ENCODE results near the gene UNC119B. TPM values are rescaled to one million over a fixed set of nuclear protein-coding genes. Genes with fewer than 3 reads are reported as not detected.
"Not testable (repeated sequence)": the region's sequence is repeated elsewhere in the genome, so short reads cannot be mapped to it uniquely, and the experiment has no call there.

The UNC119B gene
- total and polyA plus RNA-seq, 3 donors from 2014 or later: 42.2 to 45.2 (median 43.3) TPM

GRCh38 chr12:120726510-120726793 lies 16.2 kb downstream of the UNC119B start:
- peaks cover 6% of the 10 kb centered on the region for H3K4me1 ChIP-seq
- H3K36me3 ChIP-seq (ENCODE audit: low read depth, missing control alignments): no peaks in the 10 kb centered on the region
- peak overlapping the region in 1 of 2 donors; percentile 70 for H3K4me3 ChIP-seq
- intact Hi-C loops (cut with DNase I; ENCODE audit: low total_unique reads): no loop called here
- H3K27ac ChIP-seq: no peak overlapping the region
- TF ChIP-seq CTCF (IDR thresholded peaks at IDR 0.05) (no peak), POLR2A (IDR thresholded peaks at IDR 0.05) (no peak)
- DNase-seq: no peak
- 68 to 74% methylated on average over 9 of the region's 9 CpGs for WGBS, 2 donors
- no peaks in the 10 kb centered on the region for H3K27me3 ChIP-seq
- H3K9me3 ChIP-seq: no peaks in the 10 kb centered on the region

- WGBS, 2 donors: 94 to 95% methylated on average over 9 of the region's 9 CpGs
- no peak for DNase-seq
- H3K27ac ChIP-seq: no peak overlapping the region
- peaks cover 6% of the 10 kb centered on the region for H3K4me1 ChIP-seq
- intact Hi-C loops (cut with DNase I; ENCODE audit: low total_unique reads): no loop called here
- H3K9me3 ChIP-seq: no peaks in the 10 kb centered on the region
- no peaks in the 10 kb centered on the region for H3K36me3 ChIP-seq (ENCODE audit: low read depth, missing control alignments)
- H3K27me3 ChIP-seq: no peaks in the 10 kb centered on the region
- no peak overlapping the region for H3K4me3 ChIP-seq
- TF ChIP-seq CTCF (IDR thresholded peaks at IDR 0.05): no peak
- TF ChIP-seq POLR2A (IDR thresholded peaks at IDR 0.05): no peak
Measured at GRCh38 chr12:120726961-120727360, 16.7 kb downstream of the UNC119B start.

GRCh38 chr12:120732198-120732597 lies 21.9 kb downstream of the UNC119B start:
- H3K36me3 ChIP-seq (ENCODE audit: low read depth, missing control alignments); H3K27ac ChIP-seq; H3K4me3 ChIP-seq; intact Hi-C loops (cut with DNase I; ENCODE audit: low total_unique reads); DNase-seq; H3K4me1 ChIP-seq; H3K27me3 ChIP-seq; H3K9me3 ChIP-seq: not testable (repeated sequence)
- WGBS, 2 donors: 92% methylated on average over 12 to 25 of the region's 35 CpGs

GRCh38 chr12:120733574-120733973 lies 23.3 kb downstream of the UNC119B start:
- Histone ChIP-seq H3K4me1 (no peaks in the 10 kb centered on the region), H3K36me3 (ENCODE audit: low read depth, missing control alignments) (no peaks in the 10 kb centered on the region), H3K27ac (no peak overlapping the region), H3K4me3 (no peak overlapping the region), H3K9me3 (no peaks in the 10 kb centered on the region), H3K27me3 (no peaks in the 10 kb centered on the region)
- no peak for TF ChIP-seq CTCF (IDR thresholded peaks at IDR 0.05)
- TF ChIP-seq POLR2A (IDR thresholded peaks at IDR 0.05): no peak
- intact Hi-C loops (cut with DNase I; ENCODE audit: low total_unique reads): no loop called here
- 85 to 91% methylated on average over 3 of the region's 3 CpGs for WGBS, 2 donors
- DNase-seq: no peak

GRCh38 chr12:120734210-120734609 lies 24.0 kb downstream of the UNC119B start:
- no peaks in the 10 kb centered on the region for H3K36me3 ChIP-seq (ENCODE audit: low read depth, missing control alignments)
- intact Hi-C loops (cut with DNase I; ENCODE audit: low total_unique reads): no loop called here

More at GRCh38 chr12:120734210-120734609, 24.0 kb downstream of the UNC119B start:
- WGBS, 2 donors: 92 to 93% methylated on average over 7 to 10 of the region's 10 CpGs
- TF ChIP-seq CTCF (IDR thresholded peaks at IDR 0.05): no peak
- TF ChIP-seq POLR2A (IDR thresholded peaks at IDR 0.05): no peak
- Histone ChIP-seq H3K9me3 (no peaks in the 10 kb centered on the region), H3K27me3 (no peaks in the 10 kb centered on the region), H3K4me3 (no peak overlapping the region), H3K4me1 (no peaks in the 10 kb centered on the region), H3K27ac (no peak overlapping the region)
- no peak for DNase-seq

All from testis (tissue), 3 donors.